GM21717 (cell line): ENCODE measurements around the gene YDJC.
"Not testable (repeated sequence)": the region's sequence is repeated elsewhere in the genome, so short reads cannot be mapped to it uniquely, and the experiment has no call there.

Experiments used
- ATAC-seq: cut with Tn5 transposase; IDR thresholded peaks from one replicate; pipeline ENCODE4 v1.9.1; 2021; ENCODE audit warnings: mild to moderate bottlenecking, moderate library complexity; ENCODE audit not compliant: unreplicated experiment

The YDJC gene

GRCh38 chr22:21582801-21583740, 46.8 kb downstream of the YDJC start:
- no peak for ATAC-seq

GRCh38 chr22:21581009-21581713, 48.7 kb downstream of the YDJC start:
- ATAC-seq, result not testable (repeated sequence)

- not testable (repeated sequence) for ATAC-seq
Observed at GRCh38 chr22:21580623-21581007, 49.2 kb downstream of the YDJC start.

- ATAC-seq, result no peak
Observed at GRCh38 chr22:21579474-21579851, 50.4 kb downstream of the YDJC start.
